B cell (primary cell): ENCODE measurements around the gene PDZRN4.

Source experiments
- EZH2 ChIP-seq: IDR thresholded peaks from 2 replicates; pipeline ENCODE4 v1.6.1; 2012; ENCODE audit warnings: borderline replicate concordance, low read depth, mild to moderate bottlenecking, moderate library complexity, low read length; ENCODE audit not compliant: insufficient read depth, poor library complexity, severe bottlenecking
- TF ChIP-seq, protein P1 (sequence below): fragments of 200-600 bp; IDR thresholded peaks from one replicate; pipeline ENCODE4 v1.8.0; 2022; ENCODE audit warnings: antibody characterized with exemption, mild to moderate bottlenecking

DNA sequence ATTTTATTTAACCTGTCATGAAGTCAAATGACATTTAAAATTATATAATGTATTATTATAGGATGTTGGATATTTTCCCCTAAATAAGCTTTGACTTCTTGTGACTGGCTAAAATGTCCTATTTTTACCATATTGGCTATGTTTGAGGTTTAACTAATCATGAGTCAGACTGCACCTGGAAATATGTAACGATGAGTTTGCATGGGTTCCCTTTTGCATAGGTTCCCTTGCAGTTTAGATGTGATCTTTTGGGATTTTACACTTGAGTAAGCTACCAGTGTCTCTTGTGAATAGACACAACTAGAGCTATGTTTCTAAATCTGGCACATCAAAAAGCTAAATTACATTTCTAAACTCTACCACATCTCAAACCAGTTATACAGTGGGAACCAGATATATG is 5.2 kb downstream of the PDZRN4 start:
- TF ChIP-seq EZH2, result no peak
- TF ChIP-seq, protein P1, sequence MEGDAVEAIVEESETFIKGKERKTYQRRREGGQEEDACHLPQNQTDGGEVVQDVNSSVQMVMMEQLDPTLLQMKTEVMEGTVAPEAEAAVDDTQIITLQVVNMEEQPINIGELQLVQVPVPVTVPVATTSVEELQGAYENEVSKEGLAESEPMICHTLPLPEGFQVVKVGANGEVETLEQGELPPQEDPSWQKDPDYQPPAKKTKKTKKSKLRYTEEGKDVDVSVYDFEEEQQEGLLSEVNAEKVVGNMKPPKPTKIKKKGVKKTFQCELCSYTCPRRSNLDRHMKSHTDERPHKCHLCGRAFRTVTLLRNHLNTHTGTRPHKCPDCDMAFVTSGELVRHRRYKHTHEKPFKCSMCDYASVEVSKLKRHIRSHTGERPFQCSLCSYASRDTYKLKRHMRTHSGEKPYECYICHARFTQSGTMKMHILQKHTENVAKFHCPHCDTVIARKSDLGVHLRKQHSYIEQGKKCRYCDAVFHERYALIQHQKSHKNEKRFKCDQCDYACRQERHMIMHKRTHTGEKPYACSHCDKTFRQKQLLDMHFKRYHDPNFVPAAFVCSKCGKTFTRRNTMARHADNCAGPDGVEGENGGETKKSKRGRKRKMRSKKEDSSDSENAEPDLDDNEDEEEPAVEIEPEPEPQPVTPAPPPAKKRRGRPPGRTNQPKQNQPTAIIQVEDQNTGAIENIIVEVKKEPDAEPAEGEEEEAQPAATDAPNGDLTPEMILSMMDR, result no peak
